Measurements from ENCODE around the gene ARL15. TPM values are rescaled to one million over a fixed set of nuclear protein-coding genes. Genes with fewer than 3 reads are reported as not detected.

ARL15 gene
- total RNA-seq, 4 donors from 2014 or later = 19.6 to 52.5 (median 30.6) TPM

GRCh38 chr5:54081415-54081814 is 229.0 kb downstream of the ARL15 start:
- no peak for TF ChIP-seq CTCF (IDR thresholded peaks at IDR 0.05; ENCODE audit: low read depth)

- no peak for TF ChIP-seq CTCF (IDR thresholded peaks at IDR 0.05; ENCODE audit: low read depth)
Observed at GRCh38 chr5:54080831-54081230, 229.5 kb downstream of the ARL15 start.

- no peak for TF ChIP-seq CTCF (IDR thresholded peaks at IDR 0.05; ENCODE audit: low read depth)
Observed at GRCh38 chr5:54073735-54074134, 236.6 kb downstream of the ARL15 start.

GRCh38 chr5:54073131-54073530 is 237.2 kb downstream of the ARL15 start:
- no peak for TF ChIP-seq CTCF (IDR thresholded peaks at IDR 0.05; ENCODE audit: low read depth)

- no peak for TF ChIP-seq CTCF (IDR thresholded peaks at IDR 0.05; ENCODE audit: low read depth)
Observed at GRCh38 chr5:54066433-54066832, 243.9 kb downstream of the ARL15 start.

- no peak for TF ChIP-seq CTCF (IDR thresholded peaks at IDR 0.05; ENCODE audit: low read depth)
Observed at GRCh38 chr5:54063817-54064216, 246.6 kb downstream of the ARL15 start.

GRCh38 chr5:54062958-54063357 is 247.4 kb downstream of the ARL15 start:
- TF ChIP-seq CTCF (IDR thresholded peaks at IDR 0.05; ENCODE audit: low read depth) = no peak
